GM20000 (cell line): ENCODE results near the gene NRP2.

Experiments used
- DNase-seq: peaks from one replicate; pipeline ENCODE4 v3.0.0; 2012; ENCODE audit warnings: low spot score
- CTCF ChIP-seq: IDR thresholded peaks from 2 replicates; pipeline ENCODE4 v1.5.1; 2012; ENCODE audit warnings: mild to moderate bottlenecking, control low read depth; ENCODE audit errors: extremely low read depth, missing control alignments

The NRP2 gene

GRCh38 chr2:205654878-205655605, 27.3 kb upstream of the NRP2 start:
- no peak for DNase-seq
- TF ChIP-seq CTCF, result no peak

GRCh38 chr2:205655779-205656456, 26.4 kb upstream of the NRP2 start:
- no peak for TF ChIP-seq CTCF
- no peak for DNase-seq

GRCh38 chr2:205656461-205656860, 25.8 kb upstream of the NRP2 start:
- DNase-seq, result no peak
- no peak for TF ChIP-seq CTCF

GRCh38 chr2:205656941-205657340, 25.4 kb upstream of the NRP2 start:
- TF ChIP-seq CTCF, result no peak
- DNase-seq, result no peak

- no peak for DNase-seq
- TF ChIP-seq CTCF, result no peak
These were observed 24.7 kb upstream of the NRP2 start for GRCh38 chr2:205657579-205657978.

GRCh38 chr2:205658068-205658467, 24.2 kb upstream of the NRP2 start:
- DNase-seq, result no peak
- no peak for TF ChIP-seq CTCF

- TF ChIP-seq CTCF, result no peak
- no peak for DNase-seq
These were observed 23.7 kb upstream of the NRP2 start for GRCh38 chr2:205658572-205658971.
